ENCODE measurements around the gene RMND5B. TPM values are rescaled to one million over a fixed set of nuclear protein-coding genes. Genes with fewer than 3 reads are reported as not detected.

Gene RMND5B
- total and polyA plus RNA-seq, 2 of the 13 experiments (the other 11 are each of a cell fraction or from before 2014, with no cell fraction given): 18.6 to 20.4 TPM

DNA sequence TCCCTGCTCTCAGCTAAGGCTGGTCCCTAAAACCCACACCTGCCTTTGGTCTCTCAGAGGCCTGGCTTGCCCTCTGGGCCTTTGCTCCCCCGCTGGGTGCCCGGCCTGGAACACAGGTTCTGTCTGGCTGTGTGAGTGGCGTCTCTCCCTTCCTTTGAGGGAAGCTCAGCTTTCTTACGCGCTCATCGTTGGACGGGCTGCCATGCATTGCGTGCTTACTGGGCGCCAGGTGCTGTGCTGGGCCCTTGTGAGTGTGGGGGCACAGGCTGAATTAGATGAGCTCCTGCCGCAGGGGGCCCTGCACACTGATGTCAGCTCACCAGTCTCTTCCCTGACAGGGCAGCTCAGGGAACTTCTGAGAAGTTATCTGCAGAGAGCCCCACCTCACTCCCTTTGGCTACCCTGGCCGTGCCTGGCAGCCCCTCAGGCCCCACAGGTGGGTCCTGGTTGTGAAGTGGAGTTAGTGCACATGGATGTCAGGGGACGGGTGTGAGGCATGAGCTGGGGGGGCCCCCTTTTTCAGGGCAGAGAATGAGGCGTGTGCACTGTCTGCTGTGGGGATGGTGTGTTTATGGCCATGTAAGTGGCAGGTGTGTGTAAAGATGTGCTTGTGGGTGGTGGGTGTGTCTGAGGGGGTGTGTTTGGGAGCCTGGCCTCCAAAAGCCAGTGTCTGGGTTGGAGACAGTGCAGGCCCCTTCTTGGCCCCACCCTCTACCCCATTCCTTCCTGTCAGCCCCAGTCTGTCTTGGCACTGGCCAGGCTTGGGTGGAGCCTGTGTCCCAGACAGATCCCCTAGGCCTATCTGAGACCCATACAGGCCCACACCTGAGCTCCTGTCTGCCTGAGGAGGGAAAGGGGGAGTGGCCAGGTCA, 7.5 kb upstream of the RMND5B start:
- no peak for ATAC-seq
- peaks cover 8 to 37% of the 10 kb centered on the region in 2 experiments; a peak in 4 of 5 replicates for H3K27me3 ChIP-seq (ENCODE audit: control insufficient read depth in 1 of 2, insufficient read depth in 2 of 2, low read length in 2 of 2)
- H3K36me3 ChIP-seq (replicated peaks in 1 of 2; ENCODE audit: control insufficient read depth in 1 of 2, insufficient read depth in 2 of 2, low read length in 2 of 2): no peaks in the 10 kb centered on the region
- 24% methylated on average over 4 of the region's 13 CpGs for WGBS (ENCODE audit: low lambda C conversion rate)
- intact Hi-C loops (cut with micrococcal nuclease; ENCODE audit: unreplicated experiment) (no loop called here), in situ Hi-C loops (cut with HindIII; ENCODE audit: extremely low pct_ligation_motif_present, low pct_unique_long_range_greater_than_20kb) (no loop called here)
- no peaks in the 10 kb centered on the region for H3K79me2 ChIP-seq (ENCODE audit: insufficient read depth, low read length)
- FAIRE-seq: no peak
- H2AFZ ChIP-seq (ENCODE audit: low read length): no peak overlapping the region
- POLR2A ChIA-PET: no interaction called here
- CTCF ChIA-PET (ENCODE audit: low intra/inter-chr PET ratio, low total read pairs): no interaction called here
- DNase-seq (ENCODE audit: low spot score): no peak
- H3K9ac ChIP-seq (ENCODE audit: insufficient read depth, low read depth, low read length): no peak overlapping the region
- peaks cover 5% of the 10 kb centered on the region; the same call in 1 of the 2 replicates for H3K4me1 ChIP-seq (ENCODE audit: insufficient read depth, low read length)
- no peak overlapping the region for H3K4me2 ChIP-seq (ENCODE audit: low read depth, low read length)
- TF ChIP-seq, protein P1, sequence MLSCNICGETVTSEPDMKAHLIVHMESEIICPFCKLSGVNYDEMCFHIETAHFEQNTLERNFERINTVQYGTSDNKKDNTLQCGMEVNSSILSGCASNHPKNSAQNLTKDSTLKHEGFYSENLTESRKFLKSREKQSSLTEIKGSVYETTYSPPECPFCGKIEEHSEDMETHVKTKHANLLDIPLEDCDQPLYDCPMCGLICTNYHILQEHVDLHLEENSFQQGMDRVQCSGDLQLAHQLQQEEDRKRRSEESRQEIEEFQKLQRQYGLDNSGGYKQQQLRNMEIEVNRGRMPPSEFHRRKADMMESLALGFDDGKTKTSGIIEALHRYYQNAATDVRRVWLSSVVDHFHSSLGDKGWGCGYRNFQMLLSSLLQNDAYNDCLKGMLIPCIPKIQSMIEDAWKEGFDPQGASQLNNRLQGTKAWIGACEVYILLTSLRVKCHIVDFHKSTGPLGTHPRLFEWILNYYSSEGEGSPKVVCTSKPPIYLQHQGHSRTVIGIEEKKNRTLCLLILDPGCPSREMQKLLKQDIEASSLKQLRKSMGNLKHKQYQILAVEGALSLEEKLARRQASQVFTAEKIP (CRISPR knock-in tag; IDR thresholded peaks at IDR 0.05; ENCODE audit: borderline replicate concordance): no peak
- TF ChIP-seq, protein P2, sequence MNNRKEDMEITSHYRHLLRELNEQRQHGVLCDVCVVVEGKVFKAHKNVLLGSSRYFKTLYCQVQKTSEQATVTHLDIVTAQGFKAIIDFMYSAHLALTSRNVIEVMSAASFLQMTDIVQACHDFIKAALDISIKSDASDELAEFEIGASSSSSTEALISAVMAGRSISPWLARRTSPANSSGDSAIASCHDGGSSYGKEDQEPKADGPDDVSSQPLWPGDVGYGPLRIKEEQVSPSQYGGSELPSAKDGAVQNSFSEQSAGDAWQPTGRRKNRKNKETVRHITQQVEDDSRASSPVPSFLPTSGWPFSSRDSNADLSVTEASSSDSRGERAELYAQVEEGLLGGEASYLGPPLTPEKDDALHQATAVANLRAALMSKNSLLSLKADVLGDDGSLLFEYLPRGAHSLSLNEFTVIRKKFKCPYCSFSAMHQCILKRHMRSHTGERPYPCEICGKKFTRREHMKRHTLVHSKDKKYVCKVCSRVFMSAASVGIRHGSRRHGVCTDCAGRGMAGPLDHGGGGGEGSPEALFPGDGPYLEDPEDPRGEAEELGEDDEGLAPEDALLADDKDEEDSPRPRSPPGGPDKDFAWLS (CRISPR knock-in tag; IDR thresholded peaks at IDR 0.05; ENCODE audit: borderline replicate concordance): no peak
- no peak for TF ChIP-seq ZNF737 (CRISPR knock-in tag; IDR thresholded peaks at IDR 0.05; ENCODE audit: borderline replicate concordance)
- TF ChIP-seq PAX8 (CRISPR knock-in tag; IDR thresholded peaks at IDR 0.05; ENCODE audit: borderline replicate concordance): no peak
- no peak for TF ChIP-seq ZNF766 (CRISPR knock-in tag; IDR thresholded peaks at IDR 0.05; ENCODE audit: borderline replicate concordance)
- TF ChIP-seq SPEN (CRISPR knock-in tag; IDR thresholded peaks at IDR 0.05; ENCODE audit: low read depth): no peak
- no peak for TF ChIP-seq BRCA1 (CRISPR knock-in tag; IDR thresholded peaks at IDR 0.05)
- H3K9me3 ChIP-seq (ENCODE audit: low read length): no peaks in the 10 kb centered on the region
- no peak overlapping the region for H3K27ac ChIP-seq (ENCODE audit: extremely low read length, insufficient read depth, low read length)
- no TSS peak for BruUV-seq (replicated peaks)
- H4K20me1 ChIP-seq (ENCODE audit: insufficient read depth, low read length): no peaks in the 10 kb centered on the region
- H3K4me3 ChIP-seq (replicated peaks in 1 of 3; ENCODE audit: insufficient read depth in 1 of 3, low read depth in 2 of 3, low read length in 3 of 3): no peak overlapping the region

Data from HepG2 (cell line).